K562 (cell line): ENCODE results near the gene TAF1L. TPM values are rescaled to one million over a fixed set of nuclear protein-coding genes. Genes with fewer than 3 reads are reported as not detected.

Experiments
- ATAC-seq: fragments of 200-7000 bp; cut with Tn5 transposase; 3 replicates; pipeline ENCODE4 v1.9.1; 2020; ENCODE audit warnings: moderate library complexity
- Bru-seq: library from RNA; stranded (reverse); fragments of 400-500 nt; gene quantifications from one replicate; lab custom pipeline; 2021; lab: Mats Ljungman, UMichigan
- BruChase-seq, 2 experiments: library from RNA; stranded (reverse); fragments of 400-500 nt; gene quantifications; one replicate each; lab custom pipeline; 2021; lab: Mats Ljungman, UMichigan
- BruUV-seq: library from RNA; stranded (reverse); fragments of 400-500 nt; replicated peaks from 2 replicates; lab custom pipeline; 2021; lab: Mats Ljungman, UMichigan
- CTCF ChIA-PET: fragments of 300-600 bp; formaldehyde crosslinking; extraction: SDS; loops from one replicate; lab custom pipeline; 2021; ENCODE audit warnings: low intra/inter-chr PET ratio; lab: Yijun Ruan, JAX
- POLR2A ChIA-PET: fragments of 300-600, 350-650 bp; sonication (Branson Sonifier 250); formaldehyde crosslinking; extraction: SDS; loops from one replicate; lab custom pipeline; 2021; ENCODE audit warnings: antibody characterized with exemption, inconsistent platforms; lab: Yijun Ruan, JAX
- DNase-seq, 4 experiments: peaks; one replicate each; pipeline versions ENCODE4 v3.0.0 to v3.0.0-alpha.2; 2011 to 2018; ENCODE audit warnings: low spot score in 3 of 4, mixed read lengths in 3 of 4; ENCODE audit errors: extremely low read depth in 1 of 4
- FAIRE-seq: peaks from 2 replicates; lab custom pipeline; 2011; peaks lifted over from hg19 to GRCh38; lab: Jason Lieb, UNC
- H2AFZ ChIP-seq: 2 replicates; pipeline ENCODE4 v1.6.0; 2011; ENCODE audit warnings: low read depth, low read length, control low read depth, inconsistent platforms
- H3K27ac ChIP-seq: fragments of 200-600 bp; 3 replicates; pipeline ENCODE4 v1.8.0; 2011; ENCODE audit warnings: low read depth, mild to moderate bottlenecking, control low read depth, inconsistent platforms, low read length, moderate library complexity, mixed read lengths; ENCODE audit errors: extremely low read depth
- H3K27me3 ChIP-seq, 2 experiments: fragments of 300-600 bp in 1 of 2; 2 replicates in 1 of 2; 3 replicates in 1 of 2; pipeline versions ENCODE4 v1.6.0 to v1.8.0; 2011; ENCODE audit warnings: inconsistent platforms in 2 of 2, low read length in 2 of 2, mild to moderate bottlenecking in 1 of 2, mixed read lengths in 1 of 2, moderate library complexity in 1 of 2; ENCODE audit not compliant: control insufficient read depth in 2 of 2, insufficient read depth in 2 of 2
- H3K36me3 ChIP-seq: fragments of 300-600 bp; 3 replicates; pipeline ENCODE4 v1.8.0; 2011; ENCODE audit warnings: mild to moderate bottlenecking, low read length, inconsistent platforms; ENCODE audit not compliant: control insufficient read depth, insufficient read depth
- H3K4me1 ChIP-seq, 2 experiments: fragments of 200-600 bp in 1 of 2; replicated peaks in 1 of 2; 2 replicates in 1 of 2; 3 replicates in 1 of 2; pipeline versions ENCODE4 v1.5.1 to v1.8.0; 2011; ENCODE audit warnings: inconsistent platforms in 2 of 2, low read length in 2 of 2, mild to moderate bottlenecking in 1 of 2, mixed read lengths in 1 of 2, moderate library complexity in 1 of 2; ENCODE audit not compliant: control insufficient read depth in 2 of 2, insufficient read depth in 2 of 2
- H3K4me2 ChIP-seq: 2 replicates; pipeline ENCODE4 v1.6.1; 2011; ENCODE audit warnings: low read length, control low read depth, inconsistent platforms, mixed read lengths; ENCODE audit not compliant: insufficient read depth
- H3K4me3 ChIP-seq: fragments of 200-600 bp; sonication (generic), shearing (Covaris generic); 2 replicates; pipeline ENCODE4 v1.5.1; 2016; ENCODE audit warnings: control low read depth, inconsistent platforms
- H3K79me2 ChIP-seq: fragments of 200-600 bp; 3 replicates; pipeline ENCODE4 v1.8.0; 2011; ENCODE audit warnings: low read length, inconsistent platforms; ENCODE audit not compliant: control insufficient read depth, insufficient read depth
- H3K9ac ChIP-seq, 2 experiments: 2 replicates each; pipeline versions ENCODE4 v1.6.0 to v1.6.1; 2011; ENCODE audit warnings: low read depth in 2 of 2, low read length in 2 of 2, control low read depth in 1 of 2, inconsistent platforms in 1 of 2, mild to moderate bottlenecking in 1 of 2, mixed read lengths in 1 of 2; ENCODE audit not compliant: insufficient read depth in 1 of 2
- H3K9me1 ChIP-seq: one replicate; pipeline ENCODE4 v1.6.0; 2011; ENCODE audit warnings: inconsistent platforms, mild to moderate bottlenecking, low read length, moderate library complexity; ENCODE audit not compliant: control insufficient read depth, insufficient read depth
- H3K9me3 ChIP-seq: replicated peaks from 2 replicates; pipeline ENCODE4 v1.5.1; 2011; ENCODE audit warnings: low read depth, low read length, inconsistent platforms; ENCODE audit not compliant: control insufficient read depth, insufficient read depth
- H4K20me1 ChIP-seq: replicated peaks from 2 replicates; pipeline ENCODE4 v1.6.1; 2011; ENCODE audit warnings: low read length, inconsistent platforms, mixed read lengths; ENCODE audit not compliant: control insufficient read depth, insufficient read depth
- AFF1 ChIP-seq, 2 experiments: fragments of 450-650 bp; IDR thresholded peaks; 2 replicates each; pipeline ENCODE4 v1.6.1; 2018; ENCODE audit warnings: mild to moderate bottlenecking in 2 of 2, low read depth in 1 of 2; ENCODE audit not compliant: partially characterized antibody in 2 of 2
- E2F5 ChIP-seq: sonication (generic); formaldehyde crosslinking; IDR thresholded peaks from 2 replicates; pipeline ENCODE4 v1.8.0; 2022; ENCODE audit warnings: mild to moderate bottlenecking, missing genetic modification reagents
- FOSL1 ChIP-seq: fragments of 200-800 bp; sonication (Bioruptor generic); conservative IDR thresholded peaks from 2 replicates; pipeline ENCODE4 v1.6.1; 2016; ENCODE audit warnings: missing genetic modification characterization, missing compliant biosample characterization
- GABPA ChIP-seq: fragments of 200-800 bp; sonication (Bioruptor generic); conservative IDR thresholded peaks from 2 replicates; pipeline ENCODE4 v1.6.1; 2016; ENCODE audit warnings: low read depth, missing genetic modification characterization, missing compliant biosample characterization
- LCOR ChIP-seq: sonication (generic); formaldehyde crosslinking; IDR thresholded peaks from 2 replicates; pipeline ENCODE4 v1.8.0; 2022; ENCODE audit warnings: mild to moderate bottlenecking, missing genetic modification reagents
- NR2C1 ChIP-seq, 2 experiments: fragments of 450-650 bp; IDR thresholded peaks; 2 replicates each; pipeline ENCODE4 v1.6.1; 2017; ENCODE audit warnings: mild to moderate bottlenecking in 2 of 2, antibody characterized with exemption in 1 of 2, inconsistent platforms in 1 of 2, missing compliant biosample characterization in 1 of 2, missing genetic modification characterization in 1 of 2
- NR2C2 ChIP-seq, 2 experiments: fragments of 200-800 bp in 1 of 2; sonication (Bioruptor generic) in 1 of 2; sonication (generic) in 1 of 2; formaldehyde crosslinking in 1 of 2; IDR thresholded peaks; 2 replicates each; pipeline versions ENCODE4 v1.6.1 to v1.8.0; 2016 to 2022; ENCODE audit warnings: mild to moderate bottlenecking in 1 of 2, missing compliant biosample characterization in 1 of 2, missing genetic modification characterization in 1 of 2, missing genetic modification reagents in 1 of 2
- SIX5 ChIP-seq, 2 experiments: IDR thresholded peaks; 2 replicates each; pipeline ENCODE4 v1.6.1; 2011; ENCODE audit warnings: low read length in 2 of 2, borderline replicate concordance in 1 of 2, low read depth in 1 of 2, mild to moderate bottlenecking in 1 of 2, moderate library complexity in 1 of 2; ENCODE audit not compliant: insufficient read depth in 1 of 2
- whole genome bisulfite sequencing: fragments of 100-300 bp; shearing (Covaris generic); methylation state at CpG from one replicate; pipeline ENCODE4 v1.1.6; 2016; ENCODE audit warnings: low coverage, mixed read lengths; ENCODE audit not compliant: insufficient coverage; ENCODE audit errors: missing lambda C conversion rate; 5-methylcytosine and 5-hydroxymethylcytosine counted together
- in situ Hi-C: fragments of 300-500 bp; cut with MboI; formaldehyde crosslinking; loops from 4 replicates; pipeline ENCODE4 v1.15.0; 2018; ENCODE audit warnings: inconsistent platforms, mixed read lengths
- intact Hi-C: fragments of 100-400 bp; cut with micrococcal nuclease; formaldehyde crosslinking; loops from 2 replicates; pipeline ENCODE4 v1.14.2; 2022
- long read RNA-seq, 3 experiments: library from polyadenylated mRNA in 2 of 3; library from RNA in 1 of 3; unstranded in 2 of 3; stranded (forward) in 1 of 3; transcript quantifications; one replicate each; pipeline ENCODE4 v2.0.0, GENCODE V29; 2019 to 2022
- polyA minus RNA-seq, 3 experiments: library from RNA; depleted of rRNA, polyadenylated mRNA; stranded (reverse); fragments of >200 nt; gene quantifications; 2 replicates each; pipeline ENCODE4 v1.2.3, GENCODE V29; 2011
- polyA plus RNA-seq, 8 experiments: library from polyadenylated mRNA; depleted of rRNA in 4 of 8; stranded (reverse) in 5 of 8; unstranded in 3 of 8; fragments of >200 nt; fragmentation: Nextera tagmentation in 2 of 8; fragmentation: Illumina TruSeq in 1 of 8; extraction: Ambion mirVana in 2 of 8; extraction: Trizol in 1 of 8; gene quantifications; 2 replicates each; pipeline versions ENCODE4 v1.2.1 to v1.2.3, GENCODE V29; 2011 to 2014; ENCODE audit warnings: inconsistent platforms in 1 of 8, missing spikeins in 1 of 8
- total RNA-seq, 7 experiments: library from RNA; depleted of rRNA in 6 of 7; stranded (reverse); fragments of >200 nt in 6 of 7; fragmentation: Illumina TruSeq in 2 of 7; extraction: Trizol in 2 of 7; gene quantifications; 2 replicates each; pipeline versions ENCODE4 v1.2.1 to v1.2.3, GENCODE V29; 2011 to 2021; ENCODE audit warnings: low replicate concordance in 1 of 7

Gene TAF1L
- total RNA-seq (2011; cell fraction: chromatin; rRNA removed; ENCODE audit: low replicate concordance) = 0.42 TPM in 1 of 2 replicates, not detected in the other
- under 0.01 and 0.13 TPM in 2 replicates for total RNA-seq (2011; cell fraction: nucleolus; rRNA removed)
- 0.07 TPM in 1 of 2 replicates, not detected in the other for total RNA-seq (2011; cell fraction: nucleoplasm; rRNA removed)
- total RNA-seq (2014; rRNA removed) (under 0.01 TPM in 1 of 2 replicates, not detected in the other), total RNA-seq (2014; rRNA removed; fragmentation: Illumina TruSeq; extraction: Trizol) (0.04 and 0.10 TPM in 2 replicates), total RNA-seq (2015; rRNA removed; fragmentation: Illumina TruSeq; extraction: Trizol) (0.04 TPM in 2 replicates), total RNA-seq (2021) (0.02 TPM in 2 replicates), polyA plus RNA-seq (2011; rRNA removed) (0.01 TPM in 2 replicates), polyA plus RNA-seq (2014; fragmentation: Illumina TruSeq; extraction: Trizol) (0.04 TPM in 2 replicates), polyA plus RNA-seq (2014; fragmentation: Nextera tagmentation; extraction: Ambion mirVana) (not detected), polyA plus RNA-seq (2014; rRNA removed) (0.01 and 0.05 TPM in 2 replicates), polyA minus RNA-seq (2011; rRNA and poly(A)+ RNA removed) (0.03 and 0.07 TPM in 2 replicates), Bru-seq, nascent RNA (percentile 18 among the genes with signal in this experiment), BruChase-seq, experiment 1, labeled RNA remaining after a 2-hour chase (percentile 22 among the genes with signal in this experiment), BruChase-seq, experiment 2, labeled RNA remaining after a 6-hour chase (percentile 23 among the genes with signal in this experiment)
- polyA plus RNA-seq (2011; cell fraction: cytosol; rRNA removed) = under 0.01 and 0.01 TPM in 2 replicates
- 0.01 TPM in 1 of 2 replicates, not detected in the other for polyA plus RNA-seq (2011; cell fraction: nucleus; rRNA removed)
- 0.04 and 0.08 TPM in 2 replicates for polyA plus RNA-seq (2012)
- polyA minus RNA-seq (2011; cell fraction: cytosol; rRNA and poly(A)+ RNA removed) = not detected in 2 replicates
- 0.11 TPM in 1 of 2 replicates, not detected in the other for polyA minus RNA-seq (2011; cell fraction: nucleus; rRNA and poly(A)+ RNA removed)
- long read RNA-seq, experiment 1 = 0 reads
- long read RNA-seq, experiment 2 = 0 reads
- long read RNA-seq, experiment 3 = 0 reads

GRCh38 chr9:32635362-32635761 is at the start of gene TAF1L:
Gene TAF1L, minus strand, starts transcription at chr9:32635669. Its CDS starts 90 bp downstream, at chr9:32635579.
- intact Hi-C loops = no loop called here
- in situ Hi-C loops = no loop called here
- H3K4me1 ChIP-seq = no peaks in the 10 kb centered on the region; a peak in 1 of 5 replicates
- TF ChIP-seq GABPA (tag) (peak; percentile 33; the same call in 1 of the 2 replicates), LCOR (no peak), NR2C1 (IDR thresholded peaks at IDR 0.05) (peak; percentile 70), NR2C1 (tag; IDR thresholded peaks at IDR 0.05) (peak; percentile 85), NR2C2 (CRISPR knock-in tag; IDR thresholded peaks at IDR 0.05) (no peak), NR2C2 (tag; IDR thresholded peaks at IDR 0.05) (peak; percentile 79), E2F5 (CRISPR knock-in tag) (no peak), FOSL1 (tag) (no peak), SIX5 (IDR thresholded peaks at IDR 0.05; ENCODE audit: borderline replicate concordance in 1 of 2, insufficient read depth in 1 of 2, low read depth in 1 of 2, low read length in 2 of 2) (no peak), AFF1 (IDR thresholded peaks at IDR 0.05; ENCODE audit: low read depth in 1 of 2, partially characterized antibody in 2 of 2) (no peak)

More at GRCh38 chr9:32635362-32635761, at the start of gene TAF1L:
- 16% methylated on average over 7 of the region's 23 CpGs for WGBS
- Histone ChIP-seq H3K27me3 (0 out of 5 replicates have a peak, but pooled peaks cover 0 to under 1% of the 10 kb centered on the region in 2 experiments), H3K4me2 (no peak within 1 kb of the TSS), H3K79me2 (no peaks in the 10 kb centered on the region), H3K36me3 (no peaks in the 10 kb centered on the region), H2AFZ (no peak within 1 kb of the TSS), H3K9me1 (no peaks in the 10 kb centered on the region), H3K9ac (no peak within 1 kb of the TSS), H4K20me1 (no peaks in the 10 kb centered on the region), H3K4me3 (no peak within 1 kb of the TSS), H3K27ac (no peak within 1 kb of the TSS), H3K9me3 (no peaks in the 10 kb centered on the region)
- DNase-seq = no peak
- POLR2A ChIA-PET = interaction anchor here (0.6 kb wide), 1 partner anchor 257 kb away, joined by 3 read pairs; no protein-coding TSS in a partner anchor
- no TSS peak for BruUV-seq
- CTCF ChIA-PET = no interaction called here
- FAIRE-seq = no peak
- no peak for ATAC-seq
